Stimulated activated CD8-positive, alpha-beta memory T cell treated with anti-CD3 and anti-CD28 coated beads, Interleukin-7, amount 100 ng/mL, for 4 hours (primary cell): ENCODE data around the gene SLC34A1.

Experiments
- DNase-seq, 2 donors: peaks; one replicate each; pipeline ENCODE4 v3.0.0-alpha.2; 2020; ENCODE audit warnings: low read depth in 2 of 2

SLC34A1 gene

DNA sequence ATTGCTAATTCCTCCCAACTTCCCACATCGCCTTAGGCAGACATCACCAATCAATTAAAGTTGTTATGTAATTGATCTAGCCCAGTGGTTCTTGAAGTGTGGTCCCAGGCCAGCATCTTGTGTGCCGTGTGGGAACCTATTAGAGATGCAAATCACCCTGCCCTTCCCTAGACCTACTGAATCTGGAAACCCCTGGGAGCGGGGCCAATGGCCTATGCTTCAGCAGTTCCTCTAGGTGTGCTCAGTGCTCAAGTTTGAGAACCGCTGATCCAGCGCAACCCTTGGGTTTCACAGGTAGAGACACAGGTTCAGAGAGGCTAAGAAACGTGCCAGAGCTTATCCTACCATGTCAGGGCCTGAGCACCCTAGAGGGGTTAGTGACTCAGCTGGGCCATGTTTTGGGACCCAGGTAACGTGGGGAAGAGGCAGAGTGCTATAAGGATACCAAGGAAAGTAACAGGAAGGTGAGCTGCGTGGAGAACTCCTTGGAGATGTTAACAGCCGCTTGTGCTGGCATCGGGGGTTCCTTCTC lies 4.4 kb downstream of the SLC34A1 start:
- DNase-seq = no peak

GRCh38 chr5:177389241-177390169 lies 5.3 kb downstream of the SLC34A1 start:
- DNase-seq = no peak

DNA sequence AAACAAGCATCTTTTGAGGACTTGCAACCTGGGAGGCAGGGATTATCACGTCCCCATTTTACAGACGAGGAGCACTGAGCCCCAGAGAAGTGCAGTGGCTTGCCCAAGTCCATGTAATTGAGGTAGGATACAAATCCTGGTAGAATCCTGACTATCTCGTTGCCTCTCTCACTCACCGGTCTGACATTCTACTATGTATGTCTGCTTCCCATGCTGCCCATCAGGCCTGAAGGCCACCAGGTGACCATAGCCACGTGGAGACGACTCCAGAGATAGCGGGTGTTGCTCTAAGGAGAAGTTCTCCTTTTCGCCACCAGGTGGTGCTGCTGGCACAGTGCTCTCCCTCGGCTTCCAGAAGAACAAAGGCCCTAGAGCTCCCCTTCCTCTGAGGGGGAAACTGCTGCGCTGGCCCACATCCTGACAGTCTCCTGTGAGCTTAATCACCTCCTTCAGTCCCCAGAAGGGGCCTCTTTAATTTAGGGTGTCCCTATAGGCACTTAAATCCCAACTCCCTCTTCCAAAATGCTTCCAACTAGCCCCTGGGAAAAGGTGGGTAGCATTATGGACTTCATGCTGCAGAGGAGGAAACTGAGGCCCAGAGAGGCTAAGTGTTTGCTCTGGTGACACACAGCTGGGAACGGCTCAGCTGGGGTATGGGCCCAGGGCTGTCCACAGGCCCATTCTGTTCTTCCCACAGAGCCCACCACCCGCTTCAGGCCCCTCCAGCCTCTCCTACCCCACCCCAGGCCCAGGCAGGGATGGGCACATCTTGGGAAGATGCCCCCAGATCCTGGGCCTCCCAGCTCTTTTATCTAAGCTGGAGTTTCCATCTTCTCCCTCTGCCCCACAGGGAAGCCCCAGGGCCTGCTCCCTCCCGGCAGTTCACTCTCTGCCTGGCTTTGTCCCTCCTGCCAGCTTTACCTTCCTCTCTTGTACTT lies 6.4 kb downstream of the SLC34A1 start:
- DNase-seq = peak; percentile 73 to 78

DNA sequence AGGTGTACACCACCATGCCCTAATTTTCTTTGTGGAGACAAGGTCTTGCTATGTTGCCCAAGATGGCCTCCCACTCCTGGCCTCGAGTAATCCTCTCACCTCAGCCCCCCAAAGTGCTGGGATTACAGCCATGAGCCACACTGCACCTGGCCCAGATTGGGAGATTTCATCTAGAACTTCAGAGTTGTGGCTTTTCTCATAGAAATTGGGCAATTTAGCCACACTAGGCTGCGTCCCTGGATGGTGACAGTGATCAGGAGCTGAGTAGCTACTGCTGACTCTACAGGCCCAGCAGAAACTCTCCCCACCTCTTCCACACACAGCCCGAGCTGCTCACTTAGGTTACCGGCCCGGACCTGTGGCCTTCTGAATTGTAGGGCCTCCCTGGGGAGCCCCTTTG lies 8.5 kb downstream of the SLC34A1 start:
- no peak for DNase-seq

- DNase-seq = no peak
Observed at GRCh38 chr5:177393206-177393765, 9.1 kb downstream of the SLC34A1 start.

- no peak for DNase-seq
Observed at GRCh38 chr5:177393990-177394389, 9.8 kb downstream of the SLC34A1 start.

DNA sequence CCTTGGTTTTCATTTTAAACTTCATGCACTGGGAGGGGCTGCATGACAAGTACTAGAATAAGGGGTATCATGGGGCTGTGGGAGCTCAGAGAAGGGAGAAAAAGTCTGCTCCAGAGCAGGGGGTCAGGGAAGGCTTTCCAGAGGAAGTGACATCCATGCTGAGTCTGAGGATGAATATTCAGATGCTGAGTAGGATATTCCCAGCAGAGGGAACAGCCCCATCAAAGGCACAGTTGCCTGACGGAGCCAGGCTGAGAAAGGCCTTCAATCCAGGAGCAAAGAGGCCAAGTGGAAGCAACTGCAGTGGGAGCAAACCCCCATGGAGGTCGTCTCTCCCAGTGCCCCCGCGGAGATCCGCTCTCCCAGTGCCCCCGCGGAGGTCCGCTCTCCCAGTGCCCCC lies 11.8 kb downstream of the SLC34A1 start:
- no peak for DNase-seq

DNA sequence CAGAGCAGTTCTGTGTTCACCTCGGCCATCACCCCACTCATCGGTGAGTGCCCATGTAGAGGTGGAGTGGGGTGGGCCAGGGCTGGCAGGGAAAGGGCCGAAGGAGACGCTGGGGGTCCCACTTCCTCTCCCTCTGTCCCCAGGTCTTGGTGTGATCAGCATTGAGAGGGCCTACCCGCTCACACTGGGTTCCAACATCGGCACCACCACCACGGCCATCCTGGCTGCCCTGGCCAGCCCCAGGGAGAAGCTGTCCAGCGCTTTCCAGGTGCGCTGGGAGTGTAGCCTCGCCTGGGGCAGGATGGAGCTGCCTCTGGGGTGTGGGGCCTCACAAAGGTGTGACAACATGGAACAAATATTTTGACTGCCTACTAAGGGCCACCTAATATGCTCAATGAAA lies 12.6 kb downstream of the SLC34A1 start:
- DNase-seq = no peak

- DNase-seq = no peak
Observed at GRCh38 chr5:177397875-177398390, 13.7 kb downstream of the SLC34A1 start.

DNA sequence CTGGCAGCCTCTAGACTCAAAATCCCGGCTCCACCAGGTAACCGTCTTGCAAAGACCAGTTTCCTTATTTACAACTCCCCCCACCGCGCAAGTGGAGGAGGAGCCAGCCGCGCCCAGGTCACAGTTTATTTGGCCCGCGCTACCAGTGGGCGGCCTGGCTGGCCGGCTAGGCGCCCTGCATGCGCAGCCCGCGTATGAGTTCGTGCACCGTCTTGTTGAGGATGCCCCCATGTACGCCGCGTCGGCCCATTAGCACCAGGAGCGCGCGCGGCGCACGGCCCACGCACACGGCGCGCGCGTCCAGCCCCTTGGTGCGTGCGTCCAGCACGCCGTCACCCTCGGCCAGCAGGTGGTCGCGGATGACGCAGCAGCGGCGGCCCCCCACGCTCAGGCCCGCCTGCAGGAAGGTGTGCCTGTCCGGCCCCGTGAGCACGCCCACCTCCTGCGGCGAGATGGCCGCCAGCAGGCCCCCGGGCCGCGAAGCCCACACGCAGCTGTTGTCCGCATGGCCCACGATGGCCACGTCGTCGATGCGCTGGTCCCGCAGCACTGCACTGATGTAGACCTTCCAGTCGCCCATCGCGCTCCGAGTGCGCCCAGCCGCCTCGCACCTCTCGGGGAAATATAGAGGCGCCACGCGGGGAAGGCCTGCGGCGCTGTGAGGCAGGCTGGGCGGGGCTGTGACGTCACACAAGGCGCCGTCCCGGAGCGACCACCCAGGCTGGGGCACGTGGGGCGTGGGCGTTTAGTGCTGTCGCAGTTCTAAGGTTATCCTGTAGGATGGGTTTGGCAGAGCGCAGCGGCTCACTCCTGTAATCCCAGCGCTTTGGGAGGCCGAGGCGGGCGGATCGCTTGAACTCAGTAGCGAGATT lies 16.0 kb downstream of the SLC34A1 start, which contains the start of gene PFN3:
PFN3 (minus strand) TSS at position 665 of the 872 bp plus-strand sequence; CDS start at position 580, 85 bp downstream.
- no peak for DNase-seq

DNA sequence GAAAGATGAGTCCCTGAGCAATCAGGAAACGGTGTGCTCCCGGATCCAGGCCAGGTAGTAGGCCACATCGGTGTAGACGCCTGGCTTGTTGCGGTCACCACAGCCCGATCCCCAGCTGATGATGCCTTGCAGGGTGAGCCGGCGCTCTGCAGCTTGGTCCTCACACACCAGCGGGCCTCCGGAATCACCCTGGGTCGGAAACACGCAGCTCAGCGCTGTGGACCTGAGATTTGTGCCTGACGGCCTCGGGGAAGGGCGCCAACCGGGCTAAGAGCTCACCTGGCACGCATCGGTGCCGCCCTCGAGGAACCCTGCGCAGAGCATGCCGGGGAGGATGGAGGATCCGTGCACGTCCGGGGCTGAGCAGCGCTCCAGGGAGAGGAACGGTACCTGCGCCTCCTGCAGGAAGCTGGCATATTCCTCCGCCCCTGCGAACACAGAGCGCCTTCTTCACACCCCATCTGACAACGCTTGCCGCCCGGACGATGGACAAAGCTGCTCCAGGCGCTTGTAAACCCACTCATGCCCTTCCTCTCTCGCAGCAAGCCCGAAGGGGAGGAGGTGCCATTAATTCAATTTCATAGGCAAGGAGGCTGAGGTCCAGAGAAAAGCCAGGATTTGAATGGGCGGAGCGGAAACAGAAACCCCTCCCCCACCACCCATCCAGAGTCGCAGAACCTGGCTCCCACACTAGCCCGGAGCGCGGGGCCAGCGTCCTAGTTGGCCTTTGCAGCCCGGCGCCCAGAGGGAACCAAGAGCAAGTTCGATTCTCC lies 18.2 kb downstream of the SLC34A1 start:
- peak in 1 of 2 donors; percentile 53 for DNase-seq

GRCh38 chr5:177403102-177403791 lies 19.0 kb downstream of the SLC34A1 start:
- DNase-seq = peak in 1 of 2 donors; percentile 36

GRCh38 chr5:177403792-177404640 lies 19.8 kb downstream of the SLC34A1 start:
- peak; percentile 72 to 82 for DNase-seq

DNA sequence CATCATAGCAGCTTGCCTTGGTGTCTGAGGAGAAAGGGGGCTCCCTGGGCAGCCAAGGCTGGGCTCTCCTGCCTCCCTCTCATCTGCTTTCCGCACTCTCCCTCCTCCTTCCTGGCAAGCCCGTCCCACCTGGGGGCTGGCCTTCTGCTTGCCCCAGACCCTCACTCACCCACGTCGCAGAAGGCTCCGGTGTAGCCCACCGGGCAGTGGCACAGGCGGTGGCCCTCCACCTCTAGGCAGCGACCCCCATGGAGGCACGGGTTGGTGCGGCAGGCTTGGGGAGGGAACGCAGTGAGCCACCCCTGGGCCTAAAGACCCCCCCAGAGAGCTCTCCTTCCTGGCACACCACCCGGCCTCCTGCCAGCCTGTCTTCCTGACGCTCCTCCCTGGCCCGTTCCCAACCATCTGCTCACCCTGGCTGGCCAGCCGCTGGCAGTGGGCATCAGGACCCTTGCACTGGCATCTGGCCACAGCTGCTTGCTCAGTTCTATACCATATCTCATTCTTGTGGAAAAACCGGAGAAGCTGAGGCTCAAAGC lies 20.5 kb downstream of the SLC34A1 start:
- DNase-seq = no peak

GRCh38 chr5:177405312-177405711 lies 21.1 kb downstream of the SLC34A1 start:
- no peak for DNase-seq

DNA sequence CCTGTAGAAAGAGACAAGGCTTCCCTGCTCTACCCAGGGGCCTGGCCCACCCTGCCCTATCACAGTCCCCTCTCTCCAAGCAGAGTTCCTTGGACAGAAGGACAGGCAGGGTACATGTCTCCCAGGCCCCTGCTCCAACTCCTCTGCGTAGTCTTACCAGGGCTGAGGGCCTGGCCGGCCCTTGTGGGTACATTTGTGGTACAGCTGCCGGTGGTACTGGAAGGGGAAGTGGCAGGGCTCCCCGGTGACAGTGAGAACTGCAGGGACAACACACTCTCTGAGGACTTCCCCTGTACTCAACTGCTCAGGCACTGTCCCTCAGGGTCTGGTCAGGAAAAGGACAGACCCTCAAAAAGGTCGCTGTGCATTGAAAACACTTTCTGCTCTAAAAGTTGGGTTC lies 21.6 kb downstream of the SLC34A1 start:
- DNase-seq = no peak

- DNase-seq = no peak
Observed at GRCh38 chr5:177409043-177409801, 25.0 kb downstream of the SLC34A1 start, which contains the start of gene F12. TSS of gene F12 (minus strand) at chr5:177409564. CDS start at chr5:177409527, 37 bp downstream.
